H1 (cell line): ENCODE data around the gene CBS.
"Not testable (repeated sequence)": the region's sequence is repeated elsewhere in the genome, so short reads cannot be mapped to it uniquely, and the experiment has no call there.

ENCODE experiments used
- CEBPB ChIP-seq: IDR thresholded peaks from 2 replicates; pipeline ENCODE4 v1.6.1; 2012; ENCODE audit warnings: low read depth, low read length
- EZH2 ChIP-seq: fragments of 200-600 bp; sonication (generic); IDR thresholded peaks from 2 replicates; pipeline ENCODE4 v1.7.1; 2012; ENCODE audit warnings: low read depth, mild to moderate bottlenecking, moderate library complexity, low read length, inconsistent platforms; ENCODE audit not compliant: severe bottlenecking
- SIN3A ChIP-seq, 2 experiments: IDR thresholded peaks in 1 of 2; conservative IDR thresholded peaks in 1 of 2; 2 replicates each; pipeline ENCODE4 v1.6.1; 2011 to 2012; ENCODE audit warnings: low read length in 2 of 2, improper control_type of control experiment in 1 of 2, low read depth in 1 of 2, mild to moderate bottlenecking in 1 of 2
- TF ChIP-seq, protein P1 (sequence below), 3 experiments: IDR thresholded peaks; 1 replicate in 2 of 3; 2 replicates in 1 of 3; pipeline versions ENCODE4 v1.5.1 to v1.6.1; 2011; ENCODE audit warnings: low read length in 3 of 3, mild to moderate bottlenecking in 3 of 3, inconsistent platforms in 2 of 3, low read depth in 1 of 3, moderate library complexity in 1 of 3; ENCODE audit not compliant: insufficient read depth in 1 of 3; ENCODE audit errors: control extremely low read depth in 1 of 3

DNA sequence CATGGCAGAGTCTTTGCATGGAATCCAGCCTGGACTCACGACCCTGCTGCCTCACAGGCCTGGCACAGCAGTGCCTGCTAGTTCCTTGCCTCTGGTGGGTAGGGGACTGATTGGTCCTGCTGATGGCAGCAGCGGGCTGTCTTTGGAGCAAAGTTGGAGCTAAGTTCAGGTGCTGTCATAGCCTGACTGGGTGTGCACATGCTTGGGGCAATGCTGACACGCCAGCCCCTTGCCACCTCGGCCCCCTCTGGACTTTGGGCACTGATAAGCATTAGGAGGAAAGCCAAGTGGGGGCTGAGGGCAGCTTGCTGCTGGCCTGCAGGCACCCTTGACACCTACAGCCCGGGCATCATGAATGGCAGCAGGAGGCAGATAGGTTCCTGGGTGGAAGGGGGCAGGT is 33.5 kb downstream of the CBS start:
- not testable (repeated sequence) for TF ChIP-seq CEBPB; SIN3A (conservative IDR thresholded peaks at IDR 0.05 in 1 of 2, IDR thresholded peaks at IDR 0.05 in 1 of 2; ENCODE audit: low read depth in 1 of 2, low read length in 2 of 2); EZH2
- TF ChIP-seq, protein P1, sequence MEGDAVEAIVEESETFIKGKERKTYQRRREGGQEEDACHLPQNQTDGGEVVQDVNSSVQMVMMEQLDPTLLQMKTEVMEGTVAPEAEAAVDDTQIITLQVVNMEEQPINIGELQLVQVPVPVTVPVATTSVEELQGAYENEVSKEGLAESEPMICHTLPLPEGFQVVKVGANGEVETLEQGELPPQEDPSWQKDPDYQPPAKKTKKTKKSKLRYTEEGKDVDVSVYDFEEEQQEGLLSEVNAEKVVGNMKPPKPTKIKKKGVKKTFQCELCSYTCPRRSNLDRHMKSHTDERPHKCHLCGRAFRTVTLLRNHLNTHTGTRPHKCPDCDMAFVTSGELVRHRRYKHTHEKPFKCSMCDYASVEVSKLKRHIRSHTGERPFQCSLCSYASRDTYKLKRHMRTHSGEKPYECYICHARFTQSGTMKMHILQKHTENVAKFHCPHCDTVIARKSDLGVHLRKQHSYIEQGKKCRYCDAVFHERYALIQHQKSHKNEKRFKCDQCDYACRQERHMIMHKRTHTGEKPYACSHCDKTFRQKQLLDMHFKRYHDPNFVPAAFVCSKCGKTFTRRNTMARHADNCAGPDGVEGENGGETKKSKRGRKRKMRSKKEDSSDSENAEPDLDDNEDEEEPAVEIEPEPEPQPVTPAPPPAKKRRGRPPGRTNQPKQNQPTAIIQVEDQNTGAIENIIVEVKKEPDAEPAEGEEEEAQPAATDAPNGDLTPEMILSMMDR (IDR thresholded peaks at IDR 0.05; ENCODE audit: control extremely low read depth in 1 of 3, insufficient read depth in 1 of 3, low read depth in 1 of 3, low read length in 3 of 3): not testable (repeated sequence)
